HFFc6 (cell line): Measurements from ENCODE around the gene SLC23A2. TPM values are rescaled to one million over a fixed set of nuclear protein-coding genes. Genes with fewer than 3 reads are reported as not detected.

ENCODE experiments used
- DNase-seq: peaks from one replicate; pipeline ENCODE4 v3.0.0-alpha.2; 2018
- H3K27ac Mint-ChIP-seq: 2 replicates; pipeline ENCODE4 v1.8.0; 2020; ENCODE audit warnings: mild to moderate bottlenecking, mixed read lengths
- H3K27me3 Mint-ChIP-seq: 2 replicates; pipeline ENCODE4 v1.8.0; 2021; ENCODE audit warnings: mild to moderate bottlenecking, moderate library complexity, mixed read lengths; ENCODE audit not compliant: insufficient read depth
- H3K36me3 Mint-ChIP-seq: 2 replicates; pipeline ENCODE4 v1.8.0; 2021; ENCODE audit warnings: low read depth, mixed read lengths
- H3K4me1 Mint-ChIP-seq: 2 replicates; pipeline ENCODE4 v1.8.0; 2020; ENCODE audit warnings: low read depth, mixed read lengths
- H3K4me3 Mint-ChIP-seq: 2 replicates; pipeline ENCODE4 v1.8.0; 2020; ENCODE audit warnings: mild to moderate bottlenecking, moderate library complexity, mixed read lengths
- H3K9me3 Mint-ChIP-seq: 2 replicates; pipeline ENCODE4 v1.8.0; 2020; ENCODE audit warnings: mild to moderate bottlenecking, mixed read lengths
- CTCF ChIP-seq: fragments of 200-600 bp; sonication (generic); IDR thresholded peaks from 2 replicates; pipeline ENCODE4 v1.5.0; 2021; ENCODE audit warnings: antibody characterized with exemption, mild to moderate bottlenecking
- total RNA-seq, 6 experiments: library from RNA; stranded (reverse); fragmentation: NEBNext Ultra II Directional; extraction: Animal tissue kit (Norgen Biotek cat#: 25700); gene quantifications; 2 replicates in 1 of 6; 3 replicates in 5 of 6; pipeline ENCODE4 v1.2.3, GENCODE V29; 2021

The SLC23A2 gene
- total RNA-seq, 6 experiments from 2014 or later, result 12.5 to 17.2 (median 15.7) TPM

- Mint-ChIP-seq H3K36me3 (no peaks in the 10 kb centered on the region), H3K4me3 (no peak overlapping the region), H3K9me3 (no peaks in the 10 kb centered on the region), H3K27ac (no peak overlapping the region), H3K27me3 (no peaks in the 10 kb centered on the region; the same call in none of the 2 replicates), H3K4me1 (peaks cover 13% of the 10 kb centered on the region)
- DNase-seq, result no peak
- TF ChIP-seq CTCF, result no peak
These were observed 11.7 kb downstream of the SLC23A2 start for GRCh38 chr20:4989570-4989969.

- Mint-ChIP-seq H3K9me3 (no peaks in the 10 kb centered on the region), H3K4me3 (no peak overlapping the region), H3K4me1 (peaks cover 13% of the 10 kb centered on the region), H3K27ac (no peak overlapping the region), H3K36me3 (0 out of 2 replicates have a peak, but pooled peaks cover 5% of the 10 kb centered on the region), H3K27me3 (no peaks in the 10 kb centered on the region; the same call in none of the 2 replicates)
- TF ChIP-seq CTCF, result no peak
- DNase-seq, result no peak
These were observed 14.2 kb downstream of the SLC23A2 start for GRCh38 chr20:4987130-4987529.

- no peak overlapping the region for H3K27ac Mint-ChIP-seq
- peaks cover 13% of the 10 kb centered on the region for H3K4me1 Mint-ChIP-seq
- H3K9me3 Mint-ChIP-seq, result no peaks in the 10 kb centered on the region
- DNase-seq, result no peak
- no peaks in the 10 kb centered on the region; the same call in 1 of the 2 replicates for H3K27me3 Mint-ChIP-seq
- 0 out of 2 replicates have a peak, but pooled peaks cover 5% of the 10 kb centered on the region for H3K36me3 Mint-ChIP-seq
- no peak overlapping the region for H3K4me3 Mint-ChIP-seq
- no peak for TF ChIP-seq CTCF
These were observed 15.7 kb downstream of the SLC23A2 start for GRCh38 chr20:4985658-4986057.

GRCh38 chr20:4982281-4982680 lies 19.0 kb downstream of the SLC23A2 start:
- 0 out of 2 replicates have a peak, but pooled peaks cover 5% of the 10 kb centered on the region for H3K36me3 Mint-ChIP-seq
- no peak overlapping the region for H3K27ac Mint-ChIP-seq
- TF ChIP-seq CTCF, result no peak
- H3K4me3 Mint-ChIP-seq, result no peak overlapping the region
- H3K4me1 Mint-ChIP-seq, result peaks cover 13% of the 10 kb centered on the region
- DNase-seq, result no peak
- H3K27me3 Mint-ChIP-seq, result no peaks in the 10 kb centered on the region; the same call in 1 of the 2 replicates
- no peaks in the 10 kb centered on the region for H3K9me3 Mint-ChIP-seq

- Mint-ChIP-seq H3K27me3 (no peaks in the 10 kb centered on the region), H3K4me3 (no peak overlapping the region), H3K36me3 (0 out of 2 replicates have a peak, but pooled peaks cover 5% of the 10 kb centered on the region), H3K9me3 (no peaks in the 10 kb centered on the region), H3K27ac (no peak overlapping the region), H3K4me1 (no peaks in the 10 kb centered on the region)
- DNase-seq, result no peak
- no peak for TF ChIP-seq CTCF
These were observed 21.4 kb downstream of the SLC23A2 start for GRCh38 chr20:4979841-4980410.
